Measurements from ENCODE around the gene SMYD4.
"Not testable (repeated sequence)": the region's sequence is repeated elsewhere in the genome, so short reads cannot be mapped to it uniquely, and the experiment has no call there.

Gene SMYD4

DNA sequence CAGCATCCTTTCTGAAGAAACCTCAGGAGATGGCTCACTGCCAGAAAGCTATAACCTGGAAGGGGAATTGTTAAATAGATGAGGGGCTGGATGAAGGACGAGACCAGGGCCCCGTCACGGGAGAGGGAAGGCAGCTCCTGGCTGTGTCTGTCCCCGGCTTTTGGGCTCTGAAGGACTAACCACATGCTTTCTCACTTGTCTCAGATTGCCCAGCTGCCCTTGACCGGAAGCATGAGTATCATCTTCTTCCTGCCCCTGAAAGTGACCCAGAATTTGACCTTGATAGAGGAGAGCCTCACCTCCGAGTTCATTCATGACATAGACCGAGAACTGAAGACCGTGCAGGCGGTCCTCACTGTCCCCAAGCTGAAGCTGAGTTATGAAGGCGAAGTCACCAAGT is 53.4 kb downstream of the SMYD4 start:
- Histone ChIP-seq H3K27ac (ENCODE audit: low read depth, low read length) (no peak overlapping the region), H3K9me3 (ENCODE audit: control insufficient read depth, insufficient read depth, low read length) (no peaks in the 10 kb centered on the region), H3K9me2 (replicated peaks; ENCODE audit: control insufficient read depth, low read length) (no peaks in the 10 kb centered on the region), H3K79me2 (ENCODE audit: control insufficient read depth, low read length) (no peaks in the 10 kb centered on the region), H3K27me3 (ENCODE audit: control insufficient read depth, low read length) (no peaks in the 10 kb centered on the region), H4K20me1 (ENCODE audit: control insufficient read depth, insufficient read depth, low read depth, low read length) (no peaks in the 10 kb centered on the region), H3F3A (ENCODE audit: control insufficient read depth, insufficient read depth) (peaks cover 11% of the 10 kb centered on the region), H3K4me2 (ENCODE audit: low read length) (no peak overlapping the region), H3K36me3 (ENCODE audit: control insufficient read depth, low read length) (peaks cover 56% of the 10 kb centered on the region), H3K4me3 (ENCODE audit: low read length) (no peak overlapping the region), H3K4me1 (ENCODE audit: control insufficient read depth, low read length) (peaks cover 22% of the 10 kb centered on the region)
- TF ChIP-seq EZH2phosphoT487 (IDR thresholded peaks at IDR 0.05; ENCODE audit: borderline replicate concordance, low read length) = no peak
- TF ChIP-seq, protein P1, sequence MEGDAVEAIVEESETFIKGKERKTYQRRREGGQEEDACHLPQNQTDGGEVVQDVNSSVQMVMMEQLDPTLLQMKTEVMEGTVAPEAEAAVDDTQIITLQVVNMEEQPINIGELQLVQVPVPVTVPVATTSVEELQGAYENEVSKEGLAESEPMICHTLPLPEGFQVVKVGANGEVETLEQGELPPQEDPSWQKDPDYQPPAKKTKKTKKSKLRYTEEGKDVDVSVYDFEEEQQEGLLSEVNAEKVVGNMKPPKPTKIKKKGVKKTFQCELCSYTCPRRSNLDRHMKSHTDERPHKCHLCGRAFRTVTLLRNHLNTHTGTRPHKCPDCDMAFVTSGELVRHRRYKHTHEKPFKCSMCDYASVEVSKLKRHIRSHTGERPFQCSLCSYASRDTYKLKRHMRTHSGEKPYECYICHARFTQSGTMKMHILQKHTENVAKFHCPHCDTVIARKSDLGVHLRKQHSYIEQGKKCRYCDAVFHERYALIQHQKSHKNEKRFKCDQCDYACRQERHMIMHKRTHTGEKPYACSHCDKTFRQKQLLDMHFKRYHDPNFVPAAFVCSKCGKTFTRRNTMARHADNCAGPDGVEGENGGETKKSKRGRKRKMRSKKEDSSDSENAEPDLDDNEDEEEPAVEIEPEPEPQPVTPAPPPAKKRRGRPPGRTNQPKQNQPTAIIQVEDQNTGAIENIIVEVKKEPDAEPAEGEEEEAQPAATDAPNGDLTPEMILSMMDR (IDR thresholded peaks at IDR 0.05; ENCODE audit: low read depth, low read length, poor library complexity, severe bottlenecking) = no peak

DNA sequence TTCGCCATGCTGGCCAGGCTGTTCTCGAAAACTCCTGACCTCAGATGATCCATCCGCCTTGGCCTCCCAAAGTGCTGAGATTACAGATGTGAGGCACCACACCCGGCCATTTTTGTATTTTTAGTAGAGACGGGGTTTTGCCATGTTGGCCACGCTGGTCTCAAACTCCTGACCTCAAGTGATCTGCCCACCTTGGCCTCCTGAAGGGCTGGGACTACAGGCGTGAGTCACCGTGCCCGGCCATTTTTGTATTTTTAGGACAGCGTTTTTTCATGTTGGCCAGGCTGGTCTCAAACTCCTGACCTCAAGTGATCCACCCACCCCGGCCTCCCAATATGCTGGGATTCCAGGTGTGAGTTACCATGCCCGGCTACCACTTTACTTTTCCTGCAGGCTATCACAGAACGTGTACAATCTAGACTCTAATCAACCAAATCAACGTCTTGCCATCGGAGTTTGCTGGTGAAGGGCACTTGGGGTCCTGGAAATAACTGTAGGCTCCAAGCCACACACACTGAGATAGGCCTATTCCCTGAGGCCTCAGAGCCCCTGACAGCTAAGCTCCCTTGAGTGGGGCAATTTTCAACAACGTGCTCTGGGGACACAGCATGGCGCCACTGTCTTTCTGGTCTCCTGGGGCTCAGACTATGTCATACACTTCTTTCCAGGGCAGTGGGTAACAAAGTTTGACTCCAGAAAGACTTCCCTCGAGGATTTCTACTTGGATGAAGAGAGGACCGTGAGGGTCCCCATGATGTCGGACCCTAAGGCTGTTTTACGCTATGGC is 55.1 kb downstream of the SMYD4 start:
- Histone ChIP-seq H4K20me1 (ENCODE audit: control insufficient read depth, insufficient read depth, low read depth, low read length) (no peaks in the 10 kb centered on the region), H3K79me2 (ENCODE audit: control insufficient read depth, low read length) (peaks cover 6% of the 10 kb centered on the region), H3K4me1 (ENCODE audit: control insufficient read depth, low read length) (peaks cover 29% of the 10 kb centered on the region), H3K36me3 (ENCODE audit: control insufficient read depth, low read length) (peaks cover 51% of the 10 kb centered on the region), H3K4me2 (ENCODE audit: low read length) (no peak overlapping the region), H3K4me3 (ENCODE audit: low read length) (no peak overlapping the region), H3K27me3 (ENCODE audit: control insufficient read depth, low read length) (no peaks in the 10 kb centered on the region), H3K27ac (ENCODE audit: low read depth, low read length) (no peak overlapping the region), H3F3A (ENCODE audit: control insufficient read depth, insufficient read depth) (peaks cover 24% of the 10 kb centered on the region), H3K9me3 (ENCODE audit: control insufficient read depth, insufficient read depth, low read length) (no peaks in the 10 kb centered on the region), H3K9me2 (replicated peaks; ENCODE audit: control insufficient read depth, low read length) (no peaks in the 10 kb centered on the region)
- no peak for TF ChIP-seq EZH2phosphoT487 (IDR thresholded peaks at IDR 0.05; ENCODE audit: borderline replicate concordance, low read length)
- TF ChIP-seq, protein P1 (IDR thresholded peaks at IDR 0.05; ENCODE audit: low read depth, low read length, poor library complexity, severe bottlenecking) = no peak

DNA sequence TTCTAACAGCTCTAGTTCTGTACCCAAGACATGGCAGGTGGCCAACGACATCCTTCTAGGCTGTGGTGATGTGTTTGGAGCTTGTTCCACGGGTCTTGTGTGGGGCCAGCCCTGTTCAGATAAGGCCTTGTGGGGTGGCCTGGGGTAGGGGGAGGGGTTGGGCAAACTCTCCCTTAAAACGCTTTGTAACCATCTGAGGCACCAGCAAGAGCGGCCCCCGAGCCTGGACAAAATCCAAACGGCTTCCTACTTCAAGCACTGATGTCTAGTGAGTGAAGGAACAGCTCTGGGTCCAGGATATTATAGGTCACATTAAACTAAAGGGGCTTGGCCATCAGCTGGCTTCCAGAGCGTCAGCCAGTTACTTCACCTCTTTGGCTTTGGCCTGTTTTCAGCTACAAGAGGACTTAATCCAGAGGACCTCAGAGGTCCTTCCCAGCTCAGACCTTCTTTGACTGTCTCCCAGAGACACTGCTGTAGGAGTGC is 56.0 kb downstream of the SMYD4 start:
- Histone ChIP-seq H3K36me3 (ENCODE audit: control insufficient read depth, low read length) (peaks cover 45% of the 10 kb centered on the region), H3K4me3 (ENCODE audit: low read length) (no peak overlapping the region), H3K79me2 (ENCODE audit: control insufficient read depth, low read length) (peaks cover 6% of the 10 kb centered on the region), H3K27ac (ENCODE audit: low read depth, low read length) (0 out of 2 replicates have a peak overlapping the region, but pooled peaks have one; percentile 6), H3K9me2 (replicated peaks; ENCODE audit: control insufficient read depth, low read length) (no peaks in the 10 kb centered on the region), H3K4me1 (ENCODE audit: control insufficient read depth, low read length) (peaks cover 35% of the 10 kb centered on the region), H3K4me2 (ENCODE audit: low read length) (no peak overlapping the region), H4K20me1 (ENCODE audit: control insufficient read depth, insufficient read depth, low read depth, low read length) (no peaks in the 10 kb centered on the region), H3F3A (ENCODE audit: control insufficient read depth, insufficient read depth) (peaks cover 28% of the 10 kb centered on the region), H3K27me3 (ENCODE audit: control insufficient read depth, low read length) (no peaks in the 10 kb centered on the region), H3K9me3 (ENCODE audit: control insufficient read depth, insufficient read depth, low read length) (no peaks in the 10 kb centered on the region)
- TF ChIP-seq EZH2phosphoT487 (IDR thresholded peaks at IDR 0.05; ENCODE audit: borderline replicate concordance, low read length) = no peak
- TF ChIP-seq, protein P1 (IDR thresholded peaks at IDR 0.05; ENCODE audit: low read depth, low read length, poor library complexity, severe bottlenecking) = no peak

DNA sequence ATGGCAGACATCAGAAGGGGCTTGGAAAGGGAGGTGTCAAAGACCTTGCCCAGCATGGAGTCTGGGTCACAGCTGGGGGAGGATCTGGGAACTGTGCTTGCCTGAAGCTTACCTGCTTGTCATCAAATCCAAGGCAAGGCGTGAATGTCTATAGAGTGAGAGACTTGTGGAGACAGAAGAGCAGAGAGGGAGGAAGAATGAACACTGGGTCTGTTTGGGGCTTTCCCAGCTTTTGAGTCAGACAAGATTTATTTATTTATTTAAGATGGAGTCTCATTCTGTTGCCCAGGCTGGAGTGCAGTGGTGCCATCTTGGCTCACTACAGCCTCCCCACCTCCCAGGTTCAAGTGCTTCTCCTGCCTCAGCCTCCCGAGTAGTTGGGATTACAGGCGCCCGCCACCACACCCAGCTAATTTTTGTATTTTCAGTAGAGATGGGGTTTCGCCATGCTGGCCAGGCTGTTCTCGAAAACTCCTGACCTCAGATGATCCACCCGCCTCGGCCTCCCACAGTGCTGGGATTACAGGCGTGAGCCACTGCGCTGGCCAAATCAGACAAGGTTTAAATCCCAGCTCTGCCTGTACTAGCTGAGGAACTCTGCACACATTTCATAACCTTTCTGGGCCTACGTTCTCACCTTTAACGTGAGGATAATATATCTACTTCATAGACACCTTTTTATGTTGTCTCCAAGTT is 56.6 kb downstream of the SMYD4 start:
- not testable (repeated sequence) for H3K9me2 ChIP-seq (replicated peaks; ENCODE audit: control insufficient read depth, low read length); H4K20me1 ChIP-seq (ENCODE audit: control insufficient read depth, insufficient read depth, low read depth, low read length); H3K4me2 ChIP-seq (ENCODE audit: low read length); H3K79me2 ChIP-seq (ENCODE audit: control insufficient read depth, low read length); H3K4me3 ChIP-seq (ENCODE audit: low read length); H3K27me3 ChIP-seq (ENCODE audit: control insufficient read depth, low read length); H3K9me3 ChIP-seq (ENCODE audit: control insufficient read depth, insufficient read depth, low read length)
- H3K27ac ChIP-seq (ENCODE audit: low read depth, low read length) = 0 out of 2 replicates have a peak overlapping the region, but pooled peaks have one; percentile 6
- H3K36me3 ChIP-seq (ENCODE audit: control insufficient read depth, low read length) = peaks cover 39% of the 10 kb centered on the region
- H3F3A ChIP-seq (ENCODE audit: control insufficient read depth, insufficient read depth) = peaks cover 32% of the 10 kb centered on the region
- peaks cover 41% of the 10 kb centered on the region for H3K4me1 ChIP-seq (ENCODE audit: control insufficient read depth, low read length)

Data from DOHH2 (cell line).